NCI-H1436 (cell line): ENCODE measurements around the gene SUPT6H.
A peak's percentile ranks its signal among the peaks of the same experiment; 100 is the strongest.

Experiments used
- DNase-seq: peaks from one replicate; lab custom pipeline; 2025; lab: John Stamatoyannopoulos, UW

Gene SUPT6H

DNA sequence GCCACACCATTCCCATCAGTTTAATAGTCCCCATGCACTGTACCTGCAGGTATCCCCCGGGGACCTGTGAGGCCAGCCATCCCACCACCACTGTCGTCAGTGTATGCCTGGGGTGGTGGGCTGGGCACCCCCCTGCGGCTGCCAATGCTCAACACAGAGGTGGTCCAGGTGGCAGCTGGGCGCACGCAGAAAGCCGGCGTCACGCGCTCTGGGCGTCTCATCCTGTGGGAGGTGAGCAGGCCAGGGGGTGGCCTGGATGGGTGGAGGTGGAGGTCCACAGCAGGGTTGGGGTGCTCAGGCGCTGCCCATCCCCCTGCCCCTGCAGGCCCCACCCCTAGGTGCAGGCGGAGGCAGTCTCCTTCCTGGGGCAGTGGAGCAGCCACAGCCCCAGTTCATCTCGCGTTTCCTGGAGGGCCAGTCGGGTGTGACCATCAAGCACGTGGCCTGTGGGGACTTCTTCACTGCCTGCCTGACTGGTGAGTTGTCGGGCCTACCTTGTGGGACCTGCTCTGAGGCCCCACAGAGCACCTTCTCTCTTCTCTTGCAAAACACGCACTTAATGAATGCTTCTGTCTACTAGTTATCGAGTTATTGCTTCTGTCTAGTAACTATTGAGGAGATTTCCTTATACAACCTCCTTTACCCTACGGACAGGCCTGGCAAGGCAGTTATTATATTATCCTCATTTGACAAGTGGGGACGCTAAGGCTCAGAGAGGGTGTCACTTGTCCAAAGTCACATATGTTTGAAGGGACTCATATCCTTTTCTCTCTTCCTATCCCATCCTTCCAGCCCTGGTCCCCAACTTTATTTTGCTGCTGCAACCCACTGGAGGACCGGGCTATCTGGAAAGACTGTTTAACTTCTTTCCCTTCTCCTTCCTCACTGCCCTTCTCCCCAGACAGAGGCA lies 76.0 kb downstream of the SUPT6H start:
- DNase-seq, result no peak

DNA sequence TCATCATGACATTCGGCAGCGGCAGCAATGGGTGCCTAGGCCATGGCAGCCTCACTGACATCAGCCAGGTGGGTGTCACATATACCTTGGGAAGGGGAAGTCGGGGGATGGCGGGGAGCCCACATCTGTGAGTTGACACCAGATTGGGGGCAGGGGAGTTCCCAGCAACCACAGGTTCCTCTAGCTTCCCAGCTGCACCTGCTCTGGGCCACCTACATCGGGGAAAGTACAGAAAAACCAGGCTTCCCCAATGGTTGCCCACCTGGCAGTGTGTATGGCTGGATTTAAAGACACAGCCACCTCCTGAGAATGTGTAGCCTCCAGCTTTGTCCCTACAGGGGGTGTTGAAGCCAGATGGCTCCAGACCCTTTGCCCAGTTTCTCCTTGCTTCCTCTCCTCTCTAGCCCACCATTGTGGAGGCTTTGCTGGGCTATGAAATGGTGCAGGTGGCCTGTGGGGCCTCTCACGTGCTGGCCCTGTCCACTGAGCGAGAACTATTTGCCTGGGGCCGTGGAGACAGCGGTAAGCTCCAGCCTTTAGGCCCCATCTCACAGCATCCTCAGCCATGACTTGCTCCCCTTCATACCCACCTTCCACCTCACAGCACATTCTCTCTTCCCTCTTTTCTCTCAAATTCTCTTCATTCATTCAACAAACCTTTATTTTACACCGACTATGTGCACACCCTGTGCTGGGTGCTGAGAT lies 76.8 kb downstream of the SUPT6H start:
- DNase-seq, result no peak

DNA sequence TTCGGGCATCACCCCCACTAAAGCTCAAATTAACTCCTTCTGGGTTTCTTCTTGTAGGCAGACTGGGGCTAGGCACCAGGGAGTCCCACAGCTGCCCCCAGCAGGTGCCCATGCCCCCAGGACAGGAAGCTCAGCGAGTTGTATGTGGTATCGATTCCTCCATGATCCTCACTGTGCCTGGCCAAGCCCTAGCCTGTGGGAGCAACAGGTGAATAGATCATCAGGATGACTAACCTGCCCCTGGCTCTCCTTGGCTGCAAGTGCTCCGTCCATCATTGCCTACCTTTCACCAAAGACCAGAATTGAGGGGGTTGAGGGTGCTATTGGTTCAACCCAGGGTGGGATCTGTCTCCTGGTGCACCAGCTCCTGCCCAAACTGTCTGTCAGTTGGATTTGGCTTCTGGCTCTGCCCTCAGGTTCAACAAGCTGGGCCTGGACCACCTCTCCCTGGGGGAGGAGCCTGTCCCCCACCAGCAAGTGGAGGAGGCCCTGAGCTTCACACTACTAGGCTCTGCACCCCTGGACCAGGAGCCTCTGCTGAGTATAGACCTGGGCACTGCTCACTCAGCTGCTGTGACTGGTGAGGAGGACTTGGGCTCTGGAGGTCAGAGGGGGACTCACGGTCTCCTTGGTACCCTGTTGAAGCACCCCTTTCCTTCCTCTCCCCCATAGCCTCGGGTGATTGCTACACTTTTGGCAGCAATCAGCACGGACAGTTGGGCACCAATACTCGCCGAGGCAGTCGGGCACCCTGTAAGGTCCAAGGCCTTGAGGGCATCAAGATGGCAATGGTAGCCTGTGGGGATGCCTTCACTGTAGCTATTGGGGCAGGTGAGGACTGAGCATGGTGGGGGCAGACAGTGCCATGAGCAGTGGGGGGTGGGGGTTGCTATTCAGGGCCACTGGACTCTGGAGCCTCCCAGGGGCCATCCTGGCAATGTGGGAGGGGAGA lies 78.7 kb downstream of the SUPT6H start:
- no peak for DNase-seq

DNA sequence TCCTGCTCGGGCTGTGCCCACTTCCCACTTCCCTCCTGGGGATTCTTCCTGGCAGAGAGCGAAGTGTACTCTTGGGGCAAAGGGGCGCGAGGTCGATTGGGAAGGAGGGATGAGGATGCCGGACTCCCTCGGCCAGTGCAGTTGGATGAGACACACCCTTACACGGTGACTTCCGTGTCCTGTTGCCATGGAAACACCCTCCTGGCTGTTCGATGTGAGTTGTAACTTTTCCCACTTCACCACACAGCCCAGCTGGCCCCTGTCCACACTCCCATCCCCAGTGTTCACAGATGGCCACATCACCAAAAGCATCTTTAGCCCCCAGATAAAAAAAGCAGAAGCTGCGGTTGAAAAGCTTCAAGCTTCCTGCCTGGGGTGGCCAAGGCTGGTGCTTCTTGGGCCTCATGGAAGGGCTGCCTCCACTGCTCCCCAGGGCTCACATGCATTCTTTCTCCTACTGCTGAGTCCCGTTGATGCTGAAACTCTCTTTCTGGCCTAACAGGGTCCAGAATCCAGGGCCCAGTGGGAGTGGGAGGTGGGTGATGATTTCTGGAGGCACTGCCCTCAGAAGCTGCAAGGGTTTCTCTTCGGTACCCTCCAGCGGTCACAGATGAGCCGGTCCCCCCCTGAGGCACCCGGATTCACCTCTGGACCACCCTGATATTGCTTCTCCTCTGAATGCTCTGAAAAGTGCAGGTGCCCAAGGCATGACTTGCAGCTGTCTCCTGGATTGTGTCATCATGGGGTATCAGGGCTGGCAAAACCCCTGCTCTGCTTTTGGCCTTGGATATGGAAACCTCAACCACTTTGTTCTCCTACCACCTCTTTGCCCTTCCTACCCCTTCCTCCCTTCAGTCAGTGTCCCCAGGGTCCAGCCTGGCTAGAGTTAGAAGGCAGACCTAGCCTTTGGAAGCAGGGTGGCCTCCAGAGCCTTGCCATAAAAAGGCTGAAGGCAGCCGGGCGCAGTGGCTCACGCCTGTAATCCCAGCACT lies 79.6 kb downstream of the SUPT6H start:
- no peak for DNase-seq

DNA sequence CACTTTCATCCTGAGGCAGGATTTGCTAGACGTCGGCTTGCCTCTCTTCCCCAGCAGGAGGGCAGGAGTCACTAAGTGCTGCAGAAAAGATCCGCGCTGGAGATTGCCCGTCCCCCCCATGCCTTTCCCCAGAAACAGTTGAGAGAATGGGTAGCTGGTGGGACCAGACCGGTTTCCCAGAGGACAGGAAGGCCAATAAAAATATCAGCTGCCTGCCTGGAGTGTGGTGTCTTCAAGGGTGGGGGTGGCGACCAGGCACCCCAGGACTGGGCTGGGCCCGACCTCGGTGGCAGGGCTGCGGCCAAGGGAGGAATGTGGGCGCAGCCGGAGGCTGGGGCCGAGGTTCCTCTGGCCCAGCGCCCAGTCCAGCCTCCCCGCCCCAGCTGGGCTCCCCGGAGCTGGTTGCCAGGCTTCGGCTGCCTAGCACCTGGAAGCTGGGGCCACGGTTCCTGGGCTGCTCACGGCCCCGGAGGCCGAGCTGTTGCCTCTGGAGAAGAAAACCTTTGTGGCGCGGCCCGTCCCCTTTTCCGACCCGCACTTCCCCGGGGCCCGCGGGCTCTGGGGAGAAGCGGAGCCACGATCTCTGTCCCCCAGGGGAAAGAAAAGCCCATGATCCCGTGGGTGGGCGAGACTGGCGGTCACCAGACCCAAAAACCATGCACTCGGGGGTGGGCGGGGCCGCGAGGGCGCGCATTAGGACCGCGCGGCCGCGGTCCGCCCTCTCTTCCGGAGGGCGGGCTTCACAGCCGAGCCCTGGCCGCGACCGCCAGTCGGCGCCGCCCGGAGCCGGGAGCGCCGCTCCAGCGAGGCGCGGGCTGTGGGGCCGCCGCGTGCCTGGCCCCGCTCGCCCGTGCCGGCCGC lies 81.5 kb downstream of the SUPT6H start, which contains the start of gene TRAF4:
Gene TRAF4 (plus strand): TSS at position 769 of the 861 bp plus-strand sequence. CDS start 102 bp downstream, outside the sequence.
- DNase-seq, result peak; percentile 92

DNA sequence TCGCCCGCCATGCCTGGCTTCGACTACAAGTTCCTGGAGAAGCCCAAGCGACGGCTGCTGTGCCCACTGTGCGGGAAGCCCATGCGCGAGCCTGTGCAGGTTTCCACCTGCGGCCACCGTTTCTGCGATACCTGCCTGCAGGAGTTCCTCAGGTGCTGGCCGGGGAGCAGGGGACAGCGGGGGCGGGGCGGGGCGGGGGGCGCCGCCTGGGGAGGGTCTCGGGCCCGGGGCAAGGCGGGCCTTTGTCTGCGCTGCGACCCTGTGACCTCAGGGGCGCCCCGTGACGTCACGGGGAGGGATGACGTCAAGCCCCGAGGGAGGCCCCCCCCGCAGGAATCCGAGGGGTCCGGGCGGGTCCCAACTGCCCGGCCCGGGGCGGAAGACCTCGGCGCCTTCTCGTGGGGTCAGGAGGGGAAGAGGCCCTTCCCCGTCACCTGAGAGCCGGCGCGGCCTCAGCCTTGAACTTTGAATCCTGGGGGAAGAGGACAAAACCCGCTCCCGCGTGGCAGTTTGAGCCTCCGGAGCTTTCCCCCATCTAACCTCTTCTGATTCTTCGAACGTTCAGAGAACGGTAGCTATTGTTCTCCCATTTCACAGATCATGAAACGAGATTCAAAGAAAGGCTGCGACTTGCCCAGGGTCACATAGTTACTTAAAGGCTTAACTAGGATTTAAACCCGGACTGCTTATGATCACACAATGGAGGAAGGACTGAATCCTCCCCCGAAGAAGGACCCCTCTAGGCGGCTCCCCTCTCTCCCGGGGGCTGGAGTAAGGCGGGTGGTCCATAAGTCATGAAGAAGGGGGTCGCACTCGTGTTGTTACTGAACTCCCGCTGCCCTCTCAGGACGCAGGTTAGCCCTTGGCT lies 82.3 kb downstream of the SUPT6H start:
- DNase-seq, result peak; percentile 59

DNA sequence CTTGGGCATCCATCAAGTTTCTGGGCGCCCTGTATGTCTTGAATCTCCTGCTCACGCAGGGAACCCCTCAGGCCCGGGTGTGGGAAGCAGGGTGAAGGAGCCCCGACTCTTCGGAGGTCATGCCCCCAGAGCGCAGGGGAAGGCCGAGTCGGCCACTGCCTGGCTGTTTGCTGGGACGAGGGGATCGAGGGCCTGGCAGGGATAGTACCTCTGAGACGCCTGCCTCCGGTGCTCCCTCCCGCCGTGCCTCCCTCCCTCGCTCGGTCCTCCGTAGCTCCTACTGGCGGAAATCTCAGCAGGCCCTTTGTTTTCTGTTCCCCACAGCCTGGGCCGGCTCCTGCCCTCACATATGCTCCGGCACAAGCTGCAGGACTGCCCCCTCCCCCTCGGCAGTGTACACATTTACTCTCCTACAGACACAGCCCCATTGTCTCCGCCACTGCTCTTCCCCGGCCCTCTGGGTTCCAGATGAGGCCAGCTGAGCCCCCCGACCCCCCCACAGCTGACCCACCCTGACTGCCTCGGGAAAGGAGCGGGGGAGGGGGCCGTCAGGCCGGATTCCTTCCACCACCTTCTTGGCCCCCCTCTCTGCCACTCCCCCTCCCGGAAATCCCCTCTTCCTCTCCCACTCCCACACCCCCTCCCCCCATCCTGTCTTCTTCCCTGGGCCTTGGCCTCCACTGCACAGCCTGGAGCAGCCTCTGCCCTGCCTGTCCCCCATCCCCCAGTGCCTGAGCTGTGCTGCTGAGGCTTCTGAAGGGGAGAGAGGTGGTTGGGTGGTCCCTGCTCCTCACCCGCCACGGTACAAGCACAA lies 83.2 kb downstream of the SUPT6H start:
- DNase-seq, result peak; percentile 39

DNA sequence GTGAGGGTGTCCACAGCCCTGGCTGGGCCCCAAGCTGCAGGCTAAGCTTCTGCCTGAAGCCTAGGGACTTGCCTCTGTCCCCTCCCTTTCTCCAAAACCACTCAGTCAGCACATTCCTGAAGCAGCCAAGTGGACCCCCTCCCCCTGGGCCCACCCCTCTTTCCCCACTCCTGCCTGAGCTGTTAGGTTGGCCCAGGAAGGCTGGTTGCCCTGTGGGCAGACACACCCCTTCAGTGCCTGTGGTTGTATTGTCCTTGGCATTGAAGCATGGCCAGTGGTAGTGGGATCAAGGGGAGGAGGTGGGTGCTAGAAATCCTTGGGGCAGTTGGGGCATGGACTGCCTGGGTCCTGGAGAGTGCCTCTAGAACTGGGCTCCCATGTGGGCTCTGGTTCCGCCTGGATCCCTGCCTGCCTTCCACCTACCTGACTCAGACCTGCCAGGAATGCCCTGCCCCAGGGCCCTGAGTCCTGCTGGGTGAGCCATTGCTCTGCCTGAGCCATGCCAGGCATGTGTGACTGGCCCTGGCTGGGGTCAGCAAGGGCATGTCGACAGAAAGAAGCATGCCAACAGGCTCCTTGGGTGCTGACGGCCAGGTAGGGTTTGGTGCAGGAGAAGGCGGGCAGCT lies 83.9 kb downstream of the SUPT6H start:
- DNase-seq, result no peak

DNA sequence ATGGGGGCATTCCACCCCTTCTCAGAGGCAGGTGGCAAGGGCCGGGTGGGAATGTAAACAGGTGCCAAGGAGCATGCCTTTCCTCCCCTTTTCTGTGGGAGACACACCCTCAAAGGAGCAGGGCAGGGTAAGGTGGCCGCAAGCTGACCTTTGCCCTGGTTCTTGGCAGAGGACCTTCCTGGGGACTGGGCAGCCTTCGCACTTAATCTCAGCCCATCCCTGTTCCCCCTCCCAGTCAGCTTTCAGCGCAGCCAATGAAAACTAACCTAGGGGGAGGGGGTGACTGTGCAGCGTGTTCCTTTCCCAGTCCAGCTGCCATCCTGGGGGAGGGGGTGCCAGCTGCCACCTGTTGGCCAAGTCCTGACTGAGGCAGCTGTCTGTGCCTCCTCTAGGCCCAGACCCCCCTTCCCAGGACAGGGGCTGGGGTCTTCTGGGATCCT lies 84.6 kb downstream of the SUPT6H start:
- DNase-seq, result peak; percentile 11

DNA sequence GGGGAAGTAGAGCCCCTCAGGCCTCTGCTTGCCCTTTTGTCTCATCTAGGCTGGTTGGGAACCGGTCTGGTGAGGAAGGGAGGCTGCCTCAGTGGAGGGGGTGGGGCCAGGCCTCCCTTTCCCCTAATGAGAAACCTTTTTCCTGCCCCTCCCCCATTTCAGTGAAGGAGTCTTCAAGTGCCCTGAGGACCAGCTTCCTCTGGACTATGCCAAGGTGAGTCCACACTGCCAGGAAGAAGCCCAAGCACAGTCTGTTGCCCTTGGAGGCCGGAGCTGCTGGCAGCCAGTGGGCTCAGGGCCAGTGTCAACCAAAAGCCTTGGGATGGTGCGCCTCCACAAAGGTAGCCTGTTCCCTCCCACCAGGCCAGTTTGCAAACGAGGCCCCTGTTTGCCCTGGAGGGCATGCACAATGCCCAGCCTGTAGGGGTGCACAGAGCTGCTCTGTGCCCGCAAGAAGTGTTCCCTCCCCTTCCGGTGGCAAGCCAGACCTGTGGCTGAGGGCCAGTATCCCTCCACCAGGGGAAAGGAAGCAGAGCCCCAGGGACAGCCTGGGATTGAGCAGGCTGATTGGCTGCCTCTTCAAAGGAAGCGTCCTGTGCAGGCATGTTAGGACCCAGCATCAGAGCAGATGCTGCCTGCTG lies 85.2 kb downstream of the SUPT6H start:
- no peak for DNase-seq

DNA sequence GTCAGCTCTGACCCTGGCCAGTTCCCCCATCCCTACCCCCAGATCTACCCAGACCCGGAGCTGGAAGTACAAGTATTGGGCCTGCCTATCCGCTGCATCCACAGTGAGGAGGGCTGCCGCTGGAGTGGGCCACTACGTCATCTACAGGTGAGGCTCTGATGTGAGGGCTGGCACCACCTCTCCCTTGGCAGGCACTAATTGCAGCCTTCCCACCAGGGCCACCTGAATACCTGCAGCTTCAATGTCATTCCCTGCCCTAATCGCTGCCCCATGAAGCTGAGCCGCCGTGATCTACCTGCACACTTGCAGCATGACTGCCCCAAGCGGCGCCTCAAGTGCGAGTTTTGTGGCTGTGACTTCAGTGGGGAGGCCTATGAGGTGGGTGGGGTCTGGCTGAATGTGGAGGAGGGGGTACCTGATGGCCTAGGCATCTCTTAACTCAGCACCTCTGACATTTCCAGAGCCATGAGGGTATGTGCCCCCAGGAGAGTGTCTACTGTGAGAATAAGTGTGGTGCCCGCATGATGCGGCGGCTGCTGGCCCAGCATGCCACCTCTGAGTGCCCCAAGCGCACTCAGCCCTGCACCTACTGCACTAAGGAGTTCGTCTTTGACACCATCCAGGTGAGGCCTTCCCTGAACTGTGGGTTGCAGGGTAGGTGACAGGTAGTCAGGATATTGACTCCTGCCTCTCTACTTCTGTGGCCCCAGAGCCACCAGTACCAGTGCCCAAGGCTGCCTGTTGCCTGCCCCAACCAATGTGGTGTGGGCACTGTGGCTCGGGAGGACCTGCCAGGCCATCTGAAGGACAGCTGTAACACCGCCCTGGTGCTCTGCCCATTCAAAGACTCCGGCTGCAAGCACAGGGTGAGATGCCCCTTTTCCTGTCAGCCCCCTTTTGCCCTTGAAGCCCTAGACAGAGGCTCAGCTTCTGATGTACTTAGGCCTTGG lies 86.1 kb downstream of the SUPT6H start:
- no peak for DNase-seq

DNA sequence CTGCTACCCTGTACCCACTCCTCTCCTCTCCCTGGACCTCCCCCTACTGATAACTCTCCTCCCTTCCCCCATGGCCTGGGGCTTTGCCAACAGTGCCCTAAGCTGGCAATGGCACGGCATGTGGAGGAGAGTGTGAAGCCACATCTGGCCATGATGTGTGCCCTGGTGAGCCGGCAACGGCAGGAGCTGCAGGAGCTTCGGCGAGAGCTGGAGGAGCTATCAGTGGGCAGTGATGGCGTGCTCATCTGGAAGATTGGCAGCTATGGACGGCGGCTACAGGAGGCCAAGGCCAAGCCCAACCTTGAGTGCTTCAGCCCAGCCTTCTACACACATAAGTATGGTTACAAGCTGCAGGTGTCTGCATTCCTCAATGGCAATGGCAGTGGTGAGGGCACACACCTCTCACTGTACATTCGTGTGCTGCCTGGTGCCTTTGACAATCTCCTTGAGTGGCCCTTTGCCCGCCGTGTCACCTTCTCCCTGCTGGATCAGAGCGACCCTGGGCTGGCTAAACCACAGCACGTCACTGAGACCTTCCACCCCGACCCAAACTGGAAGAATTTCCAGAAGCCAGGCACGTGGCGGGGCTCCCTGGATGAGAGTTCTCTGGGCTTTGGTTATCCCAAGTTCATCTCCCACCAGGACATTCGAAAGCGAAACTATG lies 87.0 kb downstream of the SUPT6H start:
- no peak for DNase-seq

DNA sequence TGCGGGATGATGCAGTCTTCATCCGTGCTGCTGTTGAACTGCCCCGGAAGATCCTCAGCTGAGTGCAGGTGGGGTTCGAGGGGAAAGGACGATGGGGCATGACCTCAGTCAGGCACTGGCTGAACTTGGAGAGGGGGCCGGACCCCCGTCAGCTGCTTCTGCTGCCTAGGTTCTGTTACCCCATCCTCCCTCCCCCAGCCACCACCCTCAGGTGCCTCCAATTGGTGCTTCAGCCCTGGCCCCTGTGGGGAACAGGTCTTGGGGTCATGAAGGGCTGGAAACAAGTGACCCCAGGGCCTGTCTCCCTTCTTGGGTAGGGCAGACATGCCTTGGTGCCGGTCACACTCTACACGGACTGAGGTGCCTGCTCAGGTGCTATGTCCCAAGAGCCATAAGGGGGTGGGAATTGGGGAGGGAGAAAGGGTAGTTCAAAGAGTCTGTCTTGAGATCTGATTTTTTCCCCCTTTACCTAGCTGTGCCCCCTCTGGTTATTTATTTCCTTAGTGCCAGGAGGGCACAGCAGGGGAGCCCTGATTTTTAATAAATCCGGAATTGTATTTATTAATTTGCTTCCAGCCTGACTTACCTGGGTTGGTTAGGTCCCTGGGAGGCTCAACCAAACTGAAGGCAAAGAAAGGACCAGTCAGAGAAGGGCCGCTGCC lies 87.6 kb downstream of the SUPT6H start:
- no peak for DNase-seq

DNA sequence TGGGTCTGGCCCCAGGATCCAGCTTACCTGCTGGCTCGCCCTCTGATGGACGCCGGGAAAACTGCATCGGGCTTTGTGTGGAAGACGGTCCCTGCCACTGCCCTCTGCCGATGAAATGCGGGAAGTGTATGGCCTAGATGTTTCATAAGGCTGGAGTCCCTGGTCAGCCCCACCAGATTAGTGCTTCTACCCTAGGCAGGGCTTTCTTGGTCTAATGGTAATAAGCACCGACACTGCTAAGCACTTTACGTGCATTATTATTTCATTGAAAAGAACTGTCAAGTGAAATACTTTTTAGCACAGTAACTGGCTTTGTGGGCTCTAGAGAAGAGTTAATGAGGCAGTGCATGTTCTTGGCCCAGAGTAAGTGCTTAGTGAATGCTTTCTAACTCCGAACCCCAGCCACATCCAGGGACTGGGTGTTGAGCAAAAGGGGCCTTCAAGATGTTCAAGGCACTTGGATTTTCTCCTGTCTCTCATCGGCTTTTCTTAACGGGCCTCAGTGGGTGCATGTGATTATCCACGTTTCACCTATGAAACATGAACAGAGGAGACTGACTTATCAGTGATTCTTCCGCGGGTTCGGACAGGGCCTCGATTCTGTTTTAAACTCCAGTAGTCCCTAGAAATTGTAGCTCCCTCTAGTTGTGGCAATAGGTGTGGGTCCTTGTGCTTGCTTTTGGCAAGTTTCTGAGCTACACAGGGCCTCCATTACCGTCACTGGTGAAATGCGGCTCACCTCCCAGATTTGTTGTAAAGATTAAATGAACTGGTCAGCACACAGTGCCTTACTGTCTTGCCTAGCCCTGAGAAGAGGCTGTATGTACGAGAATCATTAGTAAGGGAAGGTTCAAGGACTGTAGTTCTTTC lies 88.4 kb downstream of the SUPT6H start:
- DNase-seq, result peak; percentile 96
